OCI-LY3 (cell line): ENCODE results near the gene SEMA5B.

ENCODE experiments used
- H2AFZ ChIP-seq: fragments of 200-600, 300-600 bp; shearing (Covaris generic); 2 replicates; pipeline ENCODE4 v1.6.0; 2014; ENCODE audit warnings: antibody characterized with exemption, low read depth, low read length
- H3K27ac ChIP-seq: fragments of 200-600, 300-600 bp; sonication (generic); 2 replicates; pipeline ENCODE4 v1.5.1; 2014; ENCODE audit warnings: mild to moderate bottlenecking, low read length, moderate library complexity, mixed read lengths
- H3K27me3 ChIP-seq: fragments of 200-600, 300-600 bp; sonication (generic); 2 replicates; pipeline ENCODE4 v1.6.1; 2014; ENCODE audit warnings: low read depth, low read length, mixed read lengths
- H3K36me3 ChIP-seq: fragments of 200-600, 300-600 bp; sonication (generic); replicated peaks from 2 replicates; pipeline ENCODE3; 2014; ENCODE audit warnings: low read depth, low read length, mixed read lengths
- H3K4me1 ChIP-seq: fragments of 300-600, 200-600 bp; sonication (generic); 2 replicates; pipeline ENCODE4 v1.6.1; 2014; ENCODE audit warnings: low read length, mixed read lengths
- H3K4me2 ChIP-seq: fragments of 200-600, 300-600 bp; sonication (generic); 2 replicates; pipeline ENCODE4 v1.6.1; 2014; ENCODE audit warnings: low read length, mixed read lengths
- H3K4me3 ChIP-seq: fragments of 300-600, 200-600 bp; sonication (generic); 2 replicates; pipeline ENCODE4 v1.5.1; 2014; ENCODE audit warnings: antibody characterized with exemption, mild to moderate bottlenecking, low read length, moderate library complexity
- H3K79me2 ChIP-seq: fragments of 300-600, 200-600 bp; shearing (Covaris generic); 2 replicates; pipeline ENCODE4 v1.6.1; 2014; ENCODE audit warnings: mild to moderate bottlenecking, low read length, mixed read lengths
- H3K9ac ChIP-seq: fragments of 300-600, 200-600 bp; shearing (Covaris generic); 2 replicates; pipeline ENCODE4 v1.6.0; 2014; ENCODE audit warnings: mild to moderate bottlenecking, low read length, moderate library complexity
- H3K9me3 ChIP-seq: fragments of 200-600, 300-600 bp; shearing (Covaris generic); 2 replicates; pipeline ENCODE4 v1.6.1; 2014; ENCODE audit warnings: low read length, mixed read lengths; ENCODE audit not compliant: insufficient read depth
- H4K20me1 ChIP-seq: fragments of 200-600, 300-600 bp; sonication (generic); 2 replicates; pipeline ENCODE4 v1.6.1; 2016; ENCODE audit warnings: low read length, mixed read lengths; ENCODE audit not compliant: insufficient read depth
- CTCF ChIP-seq: fragments of 200-600, 300-600 bp; sonication (generic); IDR thresholded peaks from 2 replicates; pipeline ENCODE4 v1.5.1; 2014; ENCODE audit warnings: antibody characterized with exemption, low read length, low read depth
- EZH2phosphoT487 ChIP-seq: fragments of 200-600 bp; shearing (Covaris generic); IDR thresholded peaks from 2 replicates; pipeline ENCODE4 v1.6.1; 2018; ENCODE audit warnings: antibody characterized with exemption, mixed run types, low read depth

SEMA5B gene

GRCh38 chr3:123063034-123063433 is 35.5 kb upstream of the SEMA5B start:
- Histone ChIP-seq H3K9ac (no peak overlapping the region), H3K4me2 (no peak overlapping the region), H3K4me1 (peaks cover 5% of the 10 kb centered on the region), H3K4me3 (no peak overlapping the region), H3K36me3 (no peaks in the 10 kb centered on the region), H3K79me2 (peaks cover 11% of the 10 kb centered on the region), H2AFZ (no peak overlapping the region), H4K20me1 (peaks cover under 1% of the 10 kb centered on the region; the same call in 1 of the 2 replicates), H3K9me3 (no peaks in the 10 kb centered on the region), H3K27me3 (0 out of 2 replicates have a peak, but pooled peaks cover 6% of the 10 kb centered on the region), H3K27ac (no peak overlapping the region)
- TF ChIP-seq CTCF (no peak), EZH2phosphoT487 (no peak)

GRCh38 chr3:123061856-123062255 is 34.3 kb upstream of the SEMA5B start:
- Histone ChIP-seq H3K9me3 (no peaks in the 10 kb centered on the region), H3K4me2 (no peak overlapping the region), H4K20me1 (no peaks in the 10 kb centered on the region), H3K4me3 (no peak overlapping the region), H3K79me2 (no peaks in the 10 kb centered on the region), H3K4me1 (peaks cover 4% of the 10 kb centered on the region), H3K9ac (no peak overlapping the region), H2AFZ (no peak overlapping the region), H3K36me3 (no peaks in the 10 kb centered on the region), H3K27me3 (0 out of 2 replicates have a peak, but pooled peaks cover 6% of the 10 kb centered on the region), H3K27ac (no peak overlapping the region)
- TF ChIP-seq EZH2phosphoT487 (no peak), CTCF (no peak)

- no peak overlapping the region for H2AFZ ChIP-seq
- no peak for TF ChIP-seq CTCF
- TF ChIP-seq EZH2phosphoT487, result no peak
- no peak overlapping the region for H3K9ac ChIP-seq
- H3K4me3 ChIP-seq, result no peak overlapping the region
- H3K36me3 ChIP-seq, result no peaks in the 10 kb centered on the region
- H3K4me2 ChIP-seq, result no peak overlapping the region
- H3K27ac ChIP-seq, result no peak overlapping the region
- H3K79me2 ChIP-seq, result no peaks in the 10 kb centered on the region
- no peaks in the 10 kb centered on the region for H3K9me3 ChIP-seq
- H4K20me1 ChIP-seq, result no peaks in the 10 kb centered on the region
- 0 out of 2 replicates have a peak, but pooled peaks cover 6% of the 10 kb centered on the region for H3K27me3 ChIP-seq
- peaks cover 5% of the 10 kb centered on the region; the same call in 1 of the 2 replicates for H3K4me1 ChIP-seq
Observed at GRCh38 chr3:123060054-123060453, 32.5 kb upstream of the SEMA5B start.

- Histone ChIP-seq H3K9me3 (no peaks in the 10 kb centered on the region), H3K4me1 (peaks cover 10% of the 10 kb centered on the region; the same call in 1 of the 2 replicates), H3K9ac (no peak overlapping the region), H3K27ac (no peak overlapping the region), H3K36me3 (no peaks in the 10 kb centered on the region), H2AFZ (no peak overlapping the region), H3K79me2 (no peaks in the 10 kb centered on the region), H3K4me2 (no peak overlapping the region), H3K4me3 (no peak overlapping the region), H3K27me3 (0 out of 2 replicates have a peak, but pooled peaks cover 3% of the 10 kb centered on the region), H4K20me1 (no peaks in the 10 kb centered on the region)
- TF ChIP-seq CTCF (no peak), EZH2phosphoT487 (no peak)
Observed at GRCh38 chr3:123058505-123058904, 30.9 kb upstream of the SEMA5B start.
